GM12878 (cell line): ENCODE data around the gene ZNF451. TPM values are rescaled to one million over a fixed set of nuclear protein-coding genes. Genes with fewer than 3 reads are reported as not detected.

Experiments
- ATAC-seq: fragments of 200-7000 bp; cut with Tn5 transposase; 3 replicates; pipeline ENCODE4 v1.9.1; 2020; ENCODE audit warnings: mild to moderate bottlenecking, moderate library complexity
- BruUV-seq: library from RNA; stranded (reverse); fragments of 400-500 nt; replicated peaks from 2 replicates; lab custom pipeline; 2021; lab: Mats Ljungman, UMichigan
- CTCF ChIA-PET: fragments of 300-600 bp; sonication (Branson Sonifier 250); formaldehyde crosslinking; extraction: SDS; loops from one replicate; lab custom pipeline; 2021; ENCODE audit warnings: inconsistent platforms; lab: Yijun Ruan, JAX
- POLR2A ChIA-PET: fragments of 350-600 bp; formaldehyde crosslinking; extraction: SDS; loops from one replicate; lab custom pipeline; 2021; ENCODE audit warnings: inconsistent platforms; lab: Charles Lee
- RAD21 ChIA-PET: fragments of 300-600 bp; sonication (Branson Sonifier 250); formaldehyde crosslinking; loops from one replicate; lab custom pipeline; 2023; ENCODE audit warnings: antibody characterized with exemption; ENCODE audit not compliant: unreplicated experiment; lab: Charles Lee
- SMC1A ChIA-PET: fragments of 300-600 bp; sonication (Branson Sonifier 250); formaldehyde crosslinking; loops from one replicate; lab custom pipeline; 2023; ENCODE audit not compliant: unreplicated experiment, uncharacterized antibody; lab: Charles Lee
- DNase-seq: peaks from one replicate; pipeline ENCODE4 v3.0.0-alpha.2; 2011; ENCODE audit warnings: low read depth, low spot score
- FAIRE-seq: peaks from 3 replicates; lab custom pipeline; 2011; peaks lifted over from hg19 to GRCh38; lab: Jason Lieb, UNC
- H2AFZ ChIP-seq: 2 replicates; pipeline ENCODE4 v1.6.0; 2011; ENCODE audit warnings: low read depth, low read length, control low read depth; ENCODE audit not compliant: control insufficient read depth
- H3K27ac ChIP-seq: 2 replicates; pipeline ENCODE4 v1.5.1; 2011; ENCODE audit warnings: control low read depth; ENCODE audit not compliant: control insufficient read depth, insufficient read depth
- H3K27me3 ChIP-seq, 2 experiments: replicated peaks in 1 of 2; 2 replicates each; pipeline versions ENCODE4 v1.6.0 to v1.6.1; 2011; ENCODE audit warnings: low read length in 1 of 2; ENCODE audit not compliant: control insufficient read depth in 2 of 2, insufficient read depth in 2 of 2
- H3K36me3 ChIP-seq, 2 experiments: 2 replicates each; pipeline ENCODE4 v1.5.1; 2011; ENCODE audit warnings: low read length in 1 of 2; ENCODE audit not compliant: control insufficient read depth in 2 of 2, insufficient read depth in 2 of 2
- H3K4me1 ChIP-seq: 2 replicates; pipeline ENCODE4 v1.6.1; 2011; ENCODE audit warnings: mild to moderate bottlenecking, low read length, moderate library complexity, mixed read lengths; ENCODE audit not compliant: control insufficient read depth, insufficient read depth
- H3K4me2 ChIP-seq: 2 replicates; pipeline ENCODE4 v1.6.0; 2011; ENCODE audit warnings: control low read depth; ENCODE audit not compliant: control insufficient read depth, insufficient read depth
- H3K4me3 ChIP-seq: fragments of 200-600 bp; sonication (generic); 2 replicates; pipeline ENCODE4 v1.5.1; 2016
- H3K79me2 ChIP-seq: 2 replicates; pipeline ENCODE4 v1.6.0; 2011; ENCODE audit warnings: low read length; ENCODE audit not compliant: control insufficient read depth, insufficient read depth
- H3K9ac ChIP-seq: 2 replicates; pipeline ENCODE4 v1.8.0; 2011; ENCODE audit warnings: low read length, control low read depth, mixed read lengths; ENCODE audit not compliant: control insufficient read depth, insufficient read depth
- H3K9me3 ChIP-seq: replicated peaks from 3 replicates; pipeline ENCODE4 v1.5.1; 2011; ENCODE audit warnings: mild to moderate bottlenecking, low read length; ENCODE audit not compliant: control insufficient read depth, insufficient read depth
- H4K20me1 ChIP-seq: 2 replicates; pipeline ENCODE4 v1.6.0; 2011; ENCODE audit not compliant: control insufficient read depth, insufficient read depth
- CBX5 ChIP-seq: sonication (generic); IDR thresholded peaks from 2 replicates; pipeline ENCODE4 v1.6.1; 2016; ENCODE audit warnings: low read depth, moderate library complexity, mild to moderate bottlenecking, inconsistent platforms
- CEBPB ChIP-seq, 2 experiments: fragments of 150-350 bp in 1 of 2; IDR thresholded peaks; 2 replicates each; pipeline ENCODE4 v1.6.1; 2012 to 2014; ENCODE audit warnings: low read depth in 2 of 2, low read length in 2 of 2, borderline replicate concordance in 1 of 2, inconsistent platforms in 1 of 2
- ETV6 ChIP-seq, 2 experiments: fragments of 450-650 bp in 1 of 2; IDR thresholded peaks in 1 of 2; conservative IDR thresholded peaks in 1 of 2; 2 replicates each; pipeline ENCODE4 v1.6.1; 2014; ENCODE audit warnings: antibody characterized with exemption in 1 of 2, borderline replicate concordance in 1 of 2, low read depth in 1 of 2, mild to moderate bottlenecking in 1 of 2, moderate library complexity in 1 of 2
- HDAC2 ChIP-seq: fragments of 200-600 bp; sonication (generic); IDR thresholded peaks from 2 replicates; pipeline ENCODE4 v1.6.1; 2017
- LARP7 ChIP-seq: fragments of 450-650 bp; IDR thresholded peaks from 2 replicates; pipeline ENCODE4 v1.6.1; 2017; ENCODE audit warnings: mild to moderate bottlenecking
- MEF2A ChIP-seq: IDR thresholded peaks from 2 replicates; pipeline ENCODE4 v1.6.1; 2011; ENCODE audit warnings: low read depth, mild to moderate bottlenecking, low read length, moderate library complexity; ENCODE audit not compliant: insufficient read depth
- MYB ChIP-seq: fragments of 150-350 bp; IDR thresholded peaks from 2 replicates; pipeline ENCODE4 v1.6.1; 2014; ENCODE audit warnings: mild to moderate bottlenecking, low read depth, low read length, borderline replicate concordance
- NR2C1 ChIP-seq: fragments of 450-650 bp; IDR thresholded peaks from 2 replicates; pipeline ENCODE4 v1.6.1; 2017; ENCODE audit warnings: antibody characterized with exemption, mild to moderate bottlenecking, moderate library complexity
- PAX8 ChIP-seq: fragments of 450-650 bp; IDR thresholded peaks from 2 replicates; pipeline ENCODE4 v1.6.1; 2017; ENCODE audit warnings: mild to moderate bottlenecking, moderate library complexity
- PKNOX1 ChIP-seq: fragments of 450-650 bp; IDR thresholded peaks from 2 replicates; pipeline ENCODE4 v1.6.1; 2016; ENCODE audit warnings: mild to moderate bottlenecking
- PML ChIP-seq: IDR thresholded peaks from 2 replicates; pipeline ENCODE4 v1.6.1; 2012; ENCODE audit warnings: low read length, inconsistent platforms
- ZZZ3 ChIP-seq: IDR thresholded peaks from 2 replicates; pipeline ENCODE4 v1.6.1; 2011; ENCODE audit warnings: low read depth; ENCODE audit not compliant: control insufficient read depth, insufficient read length
- WGBS: methylation state at CpG from one replicate; pipeline ENCODE4 v1.1.6; 2016; ENCODE audit warnings: low lambda C conversion rate; ENCODE audit not compliant: insufficient replicate concordance, insufficient coverage; ENCODE audit errors: missing lambda C conversion rate; 5-methylcytosine and 5-hydroxymethylcytosine counted together
- in situ Hi-C: fragments of 300-500 bp; cut with MboI; formaldehyde crosslinking; loops from 9 replicates; pipeline ENCODE4 v1.14.3; 2018; ENCODE audit warnings: mixed read lengths
- intact Hi-C: fragments of 100-400 bp; cut with micrococcal nuclease; formaldehyde crosslinking; loops from one replicate; pipeline ENCODE4 v1.14.2; 2022; ENCODE audit not compliant: unreplicated experiment
- polyA plus RNA-seq, 11 experiments: library from polyadenylated mRNA; depleted of rRNA in 4 of 11; unstranded in 6 of 11; stranded (reverse) in 5 of 11; fragments of >200 nt; fragmentation: Nextera tagmentation in 4 of 11; fragmentation: Illumina TruSeq in 1 of 11; extraction: Ambion mirVana in 4 of 11; extraction: Trizol in 1 of 11; gene quantifications; 1 replicate in 1 of 11; 2 replicates in 10 of 11; pipeline versions ENCODE4 v1.2.1 to v1.2.3, GENCODE V29; 2011 to 2016; ENCODE audit warnings: inconsistent platforms in 2 of 11, missing spikeins in 2 of 11, low read depth in 1 of 11
- total RNA-seq, 4 experiments: library from RNA; depleted of rRNA in 3 of 4; stranded (reverse); fragments of >200 nt in 3 of 4; fragmentation: Illumina TruSeq in 1 of 4; extraction: Trizol in 1 of 4; gene quantifications; 2 replicates each; pipeline versions ENCODE4 v1.2.1 to v1.2.3, GENCODE V29; 2013 to 2021
- TF ChIP-seq, protein P1 (sequence below): IDR thresholded peaks from 2 replicates; pipeline ENCODE4 v1.6.1; 2012; ENCODE audit warnings: low read length, inconsistent platforms

Gene ZNF451
- total and polyA plus RNA-seq, 10 of the 15 experiments (the other 5 are each of a cell fraction or from before 2014, with no cell fraction given), result 6.5 to 44.4 (median 23.8) TPM

DNA sequence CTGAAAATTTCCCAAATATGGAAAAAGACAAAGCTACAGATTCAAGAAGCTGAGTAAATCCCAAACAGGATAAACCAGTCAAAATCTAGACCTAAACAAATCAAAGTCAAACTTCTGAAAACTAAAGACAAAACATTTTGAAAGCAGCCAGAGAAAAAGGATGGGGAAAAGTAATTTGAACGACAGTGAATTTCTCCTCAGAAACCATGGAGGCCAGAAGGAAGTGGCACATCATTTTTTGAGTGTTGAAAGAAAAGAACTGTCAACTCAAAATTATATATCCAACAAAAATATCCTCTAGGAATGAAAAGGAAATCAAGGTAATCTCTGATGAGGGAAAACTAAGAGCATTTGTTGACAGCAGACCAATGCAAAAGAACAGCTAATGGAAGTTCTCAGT is 125.3 kb downstream of the ZNF451 start:
- POLR2A ChIA-PET, result no interaction called here
- SMC1A ChIA-PET, result no interaction called here
- no peaks in the 10 kb centered on the region for H4K20me1 ChIP-seq
- CTCF ChIA-PET, result interaction anchor here (0.7 kb wide), 1 partner anchor 280 kb away, joined by 3 read pairs; no protein-coding TSS in a partner anchor
- DNase-seq, result no peak
- peaks cover 3% of the 10 kb centered on the region; the same call in 1 of the 3 replicates for H3K9me3 ChIP-seq
- TF ChIP-seq ETV6 (conservative IDR thresholded peaks at IDR 0.05 in 1 of 2, IDR thresholded peaks at IDR 0.05 in 1 of 2; ENCODE audit: borderline replicate concordance in 1 of 2, low read depth in 1 of 2), result no peak
- TF ChIP-seq CBX5, result peak; percentile 73; the same call in 1 of the 2 replicates
- TF ChIP-seq, all 136 proteins: peak for 1
- H3K4me3 ChIP-seq, result no peak overlapping the region
- in situ Hi-C loops, result no loop called here
- intact Hi-C loops, result no loop called here
- H3K36me3 ChIP-seq, result no peaks in the 10 kb centered on the region
- H3K4me2 ChIP-seq, result no peak overlapping the region
- RAD21 ChIA-PET, result no interaction called here
- ATAC-seq (no peak), FAIRE-seq (no peak)
- peaks cover 1% of the 10 kb centered on the region for H3K79me2 ChIP-seq
- H3K9ac ChIP-seq, result no peak overlapping the region
- BruUV-seq, result no TSS peak
- H3K4me1 ChIP-seq, result no peaks in the 10 kb centered on the region
- no peaks in the 10 kb centered on the region for H3K27me3 ChIP-seq
- H2AFZ ChIP-seq, result no peak overlapping the region
- no peak overlapping the region for H3K27ac ChIP-seq
- WGBS, result 100% methylated on average over 1 of the region's 1 CpG

GRCh38 chr6:57216235-57217101 is 126.5 kb downstream of the ZNF451 start:
- ATAC-seq, result peak; percentile 55
- ChIA-PET POLR2A (no interaction called here), CTCF (no interaction called here), RAD21 (no interaction called here), SMC1A (interaction anchor here (0.6 kb wide), 1 partner anchor 28 kb away, joined by 3 read pairs; no protein-coding TSS in a partner anchor)
- Histone ChIP-seq H2AFZ (no peak overlapping the region), H4K20me1 (no peaks in the 10 kb centered on the region), H3K27me3 (no peaks in the 10 kb centered on the region), H3K9ac (no peak overlapping the region), H3K4me1 (no peaks in the 10 kb centered on the region), H3K27ac (no peak overlapping the region), H3K79me2 (peaks cover 7% of the 10 kb centered on the region), H3K9me3 (peaks cover 3% of the 10 kb centered on the region; the same call in 1 of the 3 replicates), H3K4me2 (0 out of 2 replicates have a peak overlapping the region, but pooled peaks have one; percentile 27), H3K36me3 (no peaks in the 10 kb centered on the region), H3K4me3 (no peak overlapping the region)
- in situ Hi-C loops (no loop called here), intact Hi-C loops (no loop called here)
- WGBS, result 98% methylated on average over 7 of the region's 7 CpGs
- FAIRE-seq, result no peak
- DNase-seq, result no peak
- BruUV-seq, result no TSS peak
- TF ChIP-seq MEF2A (no peak), CEBPB (IDR thresholded peaks at IDR 0.05; ENCODE audit: borderline replicate concordance in 1 of 2, low read depth in 2 of 2, low read length in 2 of 2) (no peak), MYB (no peak), PKNOX1 (no peak), ZZZ3 (no peak), HDAC2 (no peak), NR2C1 (no peak), PAX8 (no peak), LARP7 (no peak), PML (no peak)
- TF ChIP-seq, protein P1, sequence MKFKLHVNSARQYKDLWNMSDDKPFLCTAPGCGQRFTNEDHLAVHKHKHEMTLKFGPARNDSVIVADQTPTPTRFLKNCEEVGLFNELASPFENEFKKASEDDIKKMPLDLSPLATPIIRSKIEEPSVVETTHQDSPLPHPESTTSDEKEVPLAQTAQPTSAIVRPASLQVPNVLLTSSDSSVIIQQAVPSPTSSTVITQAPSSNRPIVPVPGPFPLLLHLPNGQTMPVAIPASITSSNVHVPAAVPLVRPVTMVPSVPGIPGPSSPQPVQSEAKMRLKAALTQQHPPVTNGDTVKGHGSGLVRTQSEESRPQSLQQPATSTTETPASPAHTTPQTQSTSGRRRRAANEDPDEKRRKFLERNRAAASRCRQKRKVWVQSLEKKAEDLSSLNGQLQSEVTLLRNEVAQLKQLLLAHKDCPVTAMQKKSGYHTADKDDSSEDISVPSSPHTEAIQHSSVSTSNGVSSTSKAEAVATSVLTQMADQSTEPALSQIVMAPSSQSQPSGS, result no peak
